ENCODE data around the gene ZBTB21. TPM values are rescaled to one million over a fixed set of nuclear protein-coding genes. Genes with fewer than 3 reads are reported as not detected.

The ZBTB21 gene
- polyA plus RNA-seq, 3 donors, result 1.9 to 11.0 (median 8.4) TPM

- WGBS, 3 donors, result 86 to 92% (median 87%) methylated on average over 17 of the region's 17 CpGs
- H3K27ac ChIP-seq (ENCODE audit: low read depth, low read length), result no peak overlapping the region
Observed at GRCh38 chr21:41977034-41977950, 32.9 kb downstream of the ZBTB21 start.

DNA sequence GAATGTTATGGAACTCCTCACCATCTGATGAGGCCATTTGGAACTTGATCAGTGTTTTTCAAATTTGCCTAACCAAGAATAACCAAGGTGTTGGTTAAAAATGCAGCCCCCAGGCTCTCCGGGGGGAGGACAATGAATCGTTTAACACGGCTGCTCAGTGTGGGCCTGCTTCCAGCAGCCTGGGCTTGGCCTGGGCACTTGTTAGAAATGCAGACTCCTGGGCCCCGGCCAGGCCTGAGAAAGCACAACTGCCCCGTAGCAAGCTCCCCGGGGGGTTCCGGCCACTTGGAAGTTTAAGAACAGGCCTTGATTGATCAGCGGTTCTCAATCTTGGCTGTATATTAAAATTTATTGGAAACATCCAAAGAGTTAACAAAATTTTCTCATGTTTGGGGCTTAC, 33.5 kb downstream of the ZBTB21 start:
- 84 to 93% (median 88%) methylated on average over 8 of the region's 8 CpGs for WGBS, 3 donors

DNA sequence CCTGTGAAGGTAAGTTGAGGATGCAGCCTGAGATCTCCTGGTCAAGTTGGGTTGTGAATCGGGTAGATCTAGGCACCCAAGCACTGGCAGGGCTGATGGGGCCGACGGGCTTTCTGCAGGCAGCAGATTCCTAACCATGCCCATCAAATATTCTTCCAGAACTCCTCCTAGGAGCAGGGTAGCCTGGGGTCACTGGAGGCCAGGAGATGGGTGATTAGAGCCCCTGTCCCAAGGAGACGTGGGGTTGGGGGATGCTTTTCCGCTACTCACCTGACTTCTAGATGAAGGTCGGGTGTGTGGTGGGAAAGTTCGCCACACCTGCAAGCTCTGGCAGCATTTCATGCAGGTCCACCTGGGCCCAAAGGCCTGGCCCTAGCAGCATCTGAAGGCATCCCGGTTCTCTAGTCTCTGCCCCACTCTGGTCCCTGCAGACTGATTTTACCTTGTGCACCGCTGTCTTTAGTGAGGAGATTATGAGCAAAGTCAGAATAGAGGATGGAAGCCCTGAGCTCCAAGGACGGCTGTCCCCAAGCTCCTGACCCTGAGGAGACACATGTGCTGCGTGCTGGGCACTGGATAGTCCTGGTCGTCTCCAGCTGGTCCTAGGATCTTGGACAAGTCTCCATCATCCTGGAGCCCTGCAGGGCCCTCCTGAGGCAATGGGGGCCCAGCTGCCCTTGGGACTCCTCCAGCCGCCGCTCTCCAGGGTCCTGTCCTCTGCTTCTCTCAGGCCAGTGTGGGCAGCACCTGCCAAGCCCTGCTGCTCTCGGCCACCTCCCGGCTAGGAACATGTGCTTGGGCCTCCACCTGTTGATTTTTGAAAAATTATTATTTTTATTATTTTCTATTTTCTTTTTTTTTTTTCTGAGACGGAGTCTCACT, 34.5 kb downstream of the ZBTB21 start:
- 94 to 98% (median 94%) methylated on average over 17 of the region's 17 CpGs for WGBS, 3 donors
- H3K27ac ChIP-seq (ENCODE audit: low read depth, low read length), result no peak overlapping the region

More for the DNA sequence above, 33.5 kb downstream of the ZBTB21 start:
- H3K27ac ChIP-seq (ENCODE audit: low read depth, low read length), result no peak overlapping the region

DNA sequence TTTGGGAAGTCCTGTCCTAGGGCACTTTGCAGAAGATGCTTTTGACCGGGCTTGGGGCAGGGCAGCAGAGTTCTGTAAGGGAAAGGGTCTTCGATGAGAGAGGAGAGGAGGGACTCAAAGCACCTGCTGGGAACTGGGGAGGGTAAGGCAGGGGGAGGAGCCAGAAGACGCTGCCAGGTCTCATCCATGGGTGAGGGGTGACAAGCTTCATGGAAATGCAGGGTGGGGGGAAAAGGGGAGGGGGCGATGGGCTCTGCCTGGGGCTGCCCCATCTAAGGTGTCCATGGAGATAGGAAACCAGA, 35.5 kb downstream of the ZBTB21 start:
- H3K27ac ChIP-seq (ENCODE audit: low read depth, low read length), result no peak overlapping the region
- 79 to 93% (median 86%) methylated on average over 4 of the region's 4 CpGs for WGBS, 3 donors

DNA sequence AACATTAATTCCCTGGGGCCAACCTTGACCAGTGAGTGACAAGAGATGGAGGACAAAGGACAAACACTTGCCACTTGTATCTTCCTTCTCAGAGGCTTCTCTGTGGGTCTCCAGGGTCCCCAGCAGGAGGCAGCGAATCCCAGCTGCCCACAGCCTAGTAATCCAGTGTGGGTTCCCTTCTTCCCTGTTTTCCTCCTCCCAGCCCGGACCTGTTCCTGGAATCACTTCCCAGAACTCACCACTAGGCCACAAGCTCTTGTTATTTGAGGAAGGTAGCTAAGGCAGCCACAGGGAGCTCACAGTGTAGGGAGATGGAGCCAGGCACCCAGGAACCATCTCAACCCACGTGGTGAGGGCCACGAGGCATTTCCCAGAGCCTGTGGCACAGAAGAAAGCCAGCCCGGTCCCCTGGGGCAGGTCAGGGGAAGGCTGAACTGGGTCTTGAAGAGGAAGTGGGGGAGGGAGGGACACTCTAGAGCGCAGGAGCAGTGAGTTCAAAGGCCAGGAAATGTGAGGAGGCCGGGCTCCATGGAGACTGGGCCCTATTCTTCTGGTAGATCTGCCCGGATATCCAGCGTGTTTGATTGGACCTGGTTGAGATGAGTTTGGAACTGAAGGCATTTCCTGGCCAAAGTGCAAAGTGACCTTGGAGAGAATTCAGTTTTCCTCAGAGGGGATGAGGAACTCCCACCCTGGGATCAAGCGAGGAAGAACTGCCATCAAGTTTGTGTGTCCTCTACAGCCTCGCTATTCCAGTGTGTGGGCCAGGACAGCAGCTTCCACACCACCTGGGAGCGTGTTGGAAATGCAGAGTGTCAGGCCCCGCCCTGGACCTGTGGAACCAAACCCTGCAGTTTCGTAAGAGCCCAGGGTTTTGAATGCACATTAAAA, 36.1 kb downstream of the ZBTB21 start:
- H3K27ac ChIP-seq (ENCODE audit: low read depth, low read length), result no peak overlapping the region
- WGBS, 3 donors, result 56 to 76% (median 63%) methylated on average over 14 of the region's 14 CpGs

GRCh38 chr21:41973427-41973831, 36.7 kb downstream of the ZBTB21 start:
- WGBS, 3 donors, result 88 to 94% (median 91%) methylated on average over 15 of the region's 15 CpGs
- H3K27ac ChIP-seq (ENCODE audit: low read depth, low read length), result no peak overlapping the region

GRCh38 chr21:41972511-41973205, 37.5 kb downstream of the ZBTB21 start:
- WGBS, 3 donors, result 91 to 95% (median 95%) methylated on average over 23 of the region's 23 CpGs
- H3K27ac ChIP-seq (ENCODE audit: low read depth, low read length), result no peak overlapping the region

GRCh38 chr21:41971891-41972290, 38.3 kb downstream of the ZBTB21 start:
- no peak overlapping the region for H3K27ac ChIP-seq (ENCODE audit: low read depth, low read length)
- WGBS, 3 donors, result 86 to 92% (median 89%) methylated on average over 6 of the region's 6 CpGs

DNA sequence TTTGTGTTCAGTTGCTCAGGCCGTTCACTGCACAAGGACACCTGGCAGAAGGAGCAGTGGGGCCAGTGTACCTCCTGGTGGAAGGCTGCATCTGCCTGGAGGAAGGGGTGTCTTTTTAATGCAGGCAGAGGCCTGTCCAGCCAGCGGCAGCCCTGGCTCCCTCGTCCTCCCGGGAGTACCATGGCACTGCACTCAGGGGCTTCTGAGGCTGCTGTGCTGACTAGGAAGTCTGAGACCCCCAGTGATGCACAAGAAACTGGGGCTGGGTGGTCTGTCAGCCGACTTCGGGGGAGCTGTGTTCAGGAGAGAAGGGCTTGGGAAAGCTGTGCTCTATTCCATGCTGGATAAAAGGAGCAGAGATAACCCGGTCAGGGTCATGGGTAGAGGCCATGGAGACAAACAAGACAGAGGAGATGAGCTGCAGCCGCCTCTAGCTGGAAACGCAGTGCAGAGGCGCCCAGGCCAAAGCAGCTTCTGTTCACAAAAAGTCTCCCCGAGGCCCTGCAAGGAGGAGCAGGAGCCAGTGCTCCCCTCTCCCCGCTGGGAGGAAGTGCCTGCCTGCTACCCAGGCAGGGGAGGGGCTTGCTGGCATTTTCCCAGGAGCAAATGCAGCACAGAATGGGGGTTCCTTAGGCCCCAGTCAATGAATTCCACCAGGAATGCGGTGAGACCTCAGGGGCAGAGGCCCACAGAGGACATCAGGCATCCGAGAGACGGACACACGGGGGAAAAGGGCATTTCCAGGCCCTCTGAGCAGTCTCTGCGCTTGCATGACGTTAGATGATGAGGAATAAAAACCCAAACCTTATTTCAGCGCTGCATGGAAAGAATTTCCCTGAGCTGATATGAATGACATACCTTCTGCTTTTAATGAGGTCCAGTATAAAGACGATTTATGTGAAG, 39.2 kb downstream of the ZBTB21 start:
- H3K27ac ChIP-seq (ENCODE audit: low read depth, low read length), result no peak overlapping the region
- WGBS, 3 donors, result 73 to 78% (median 75%) methylated on average over 20 of the region's 20 CpGs

DNA sequence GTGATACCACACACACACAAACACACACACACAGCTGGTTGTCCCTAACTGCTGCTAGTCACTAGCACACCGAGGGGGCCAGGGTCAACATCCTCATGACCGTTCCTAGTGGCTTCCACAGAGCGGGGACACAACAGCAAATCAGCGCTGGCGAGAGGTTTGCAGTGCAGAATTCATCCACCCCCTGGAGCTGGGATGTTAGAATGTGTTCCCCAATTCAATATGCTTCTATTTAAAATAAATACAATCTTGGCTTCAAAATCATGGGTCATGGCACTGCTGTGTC, 40.1 kb downstream of the ZBTB21 start:
- no peak overlapping the region for H3K27ac ChIP-seq (ENCODE audit: low read depth, low read length)
- 85 to 92% (median 90%) methylated on average over 5 of the region's 5 CpGs for WGBS, 3 donors

DNA sequence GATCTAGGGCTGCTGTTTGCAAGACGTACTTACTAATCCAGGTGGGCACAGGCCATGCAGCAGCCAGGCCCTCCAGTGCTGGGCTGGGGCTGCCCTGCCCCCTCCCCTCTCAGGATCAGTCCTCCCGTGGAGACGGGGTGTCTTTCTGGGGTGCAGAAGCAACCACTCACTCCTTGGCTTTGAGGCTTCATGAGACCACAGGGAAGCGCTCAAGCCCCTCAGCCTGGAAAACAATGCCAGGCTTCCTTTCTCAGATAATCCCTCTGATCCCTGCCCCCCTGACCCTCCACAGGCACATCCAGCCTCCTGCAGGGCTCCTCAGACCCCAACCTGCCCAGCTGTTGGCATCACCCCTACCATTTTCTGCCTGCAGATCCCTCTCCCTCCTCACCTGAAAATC, 42.5 kb downstream of the ZBTB21 start:
- 88 to 94% (median 93%) methylated on average over 4 of the region's 4 CpGs for WGBS, 3 donors
- no peak overlapping the region for H3K27ac ChIP-seq (ENCODE audit: low read depth, low read length)

- 92 to 93% (median 93%) methylated on average over 10 of the region's 10 CpGs for WGBS, 3 donors
- no peak overlapping the region for H3K27ac ChIP-seq (ENCODE audit: low read depth, low read length)
Observed at GRCh38 chr21:41966872-41967621, 43.1 kb downstream of the ZBTB21 start.

- H3K27ac ChIP-seq (ENCODE audit: low read depth, low read length), result no peak overlapping the region
- WGBS, 3 donors, result 70 to 82% (median 79%) methylated on average over 11 of the region's 11 CpGs
Observed at GRCh38 chr21:41966041-41966833, 43.9 kb downstream of the ZBTB21 start.

DNA sequence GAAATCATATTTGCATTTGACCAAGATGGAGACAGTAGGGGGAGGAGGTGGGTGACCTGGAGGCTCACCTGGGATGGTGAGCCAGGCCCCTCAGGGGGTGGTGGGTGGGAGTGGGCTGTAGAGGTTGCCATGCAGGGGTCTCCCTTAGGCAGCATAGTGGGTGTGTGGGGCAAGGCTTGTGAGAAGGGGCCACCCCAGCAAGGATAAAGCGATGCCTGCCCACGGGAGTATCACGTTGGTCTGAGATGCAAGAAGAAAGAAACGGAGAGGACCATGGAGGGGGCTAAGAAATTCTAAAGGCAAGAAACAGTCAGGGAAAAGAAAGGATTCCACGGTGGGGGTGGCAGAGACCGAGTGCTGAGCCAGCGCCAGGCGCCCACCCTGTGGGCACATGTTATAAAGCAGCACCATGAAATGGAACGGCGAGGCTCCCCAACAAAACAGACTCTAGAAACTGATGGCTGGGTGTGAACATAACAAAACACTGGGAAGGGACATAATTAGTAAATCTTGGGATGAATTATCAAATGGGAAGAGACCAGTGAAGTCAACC, 44.6 kb downstream of the ZBTB21 start:
- H3K27ac ChIP-seq (ENCODE audit: low read depth, low read length), result no peak overlapping the region
- 87 to 96% (median 94%) methylated on average over 10 of the region's 10 CpGs for WGBS, 3 donors

DNA sequence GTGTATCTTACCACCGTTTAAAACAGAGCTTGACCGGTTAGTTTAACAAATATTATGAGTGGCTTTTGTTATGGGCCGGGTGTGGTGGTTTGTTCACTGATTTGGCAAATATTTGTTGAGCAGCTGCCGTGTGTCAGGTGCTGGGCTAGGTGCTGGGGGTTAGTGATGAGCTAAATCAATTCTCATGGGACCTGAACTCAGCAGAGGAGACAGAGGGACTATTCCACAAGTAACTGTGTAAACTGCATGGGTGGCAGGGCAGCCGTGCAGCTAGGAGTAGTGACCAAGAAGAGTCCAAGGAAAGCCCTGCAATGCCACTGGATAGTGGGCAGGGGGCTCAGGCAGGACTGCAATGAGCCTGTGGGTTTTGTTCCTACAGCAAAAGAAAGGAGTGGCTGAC, 45.1 kb downstream of the ZBTB21 start:
- WGBS, 3 donors, result 45 to 83% (median 77%) methylated on average over 5 of the region's 5 CpGs
- no peak overlapping the region for H3K27ac ChIP-seq (ENCODE audit: low read depth, low read length)

- no peak overlapping the region for H3K27ac ChIP-seq (ENCODE audit: low read depth, low read length)
- WGBS, 3 donors, result 66 to 81% (median 79%) methylated on average over 8 of the region's 8 CpGs
Observed at GRCh38 chr21:41964171-41964570, 46.0 kb downstream of the ZBTB21 start.

Measured in adipose tissue (tissue), 3 donors.